HepG2 (cell line): Measurements from ENCODE around the gene TOMM22. TPM values are rescaled to one million over a fixed set of nuclear protein-coding genes. Genes with fewer than 3 reads are reported as not detected.

Source experiments
- ELF1 ChIP-seq: sonication (generic); formaldehyde crosslinking; IDR thresholded peaks from 2 replicates; pipeline ENCODE4 v1.4.0; 2020; ENCODE audit warnings: missing genetic modification reagents
- FOXM1 ChIP-seq: sonication (generic); formaldehyde crosslinking; IDR thresholded peaks from 2 replicates; pipeline ENCODE4 v1.5.0; 2020; ENCODE audit warnings: missing genetic modification reagents
- HOXA5 ChIP-seq: sonication (generic); formaldehyde crosslinking; IDR thresholded peaks from 2 replicates; pipeline ENCODE4 v1.4.0; 2020; ENCODE audit warnings: missing genetic modification reagents
- MTA3 ChIP-seq: sonication (generic); formaldehyde crosslinking; IDR thresholded peaks from 2 replicates; pipeline ENCODE4 v1.4.0; 2020; ENCODE audit warnings: missing genetic modification reagents
- PHF20 ChIP-seq: sonication (generic); formaldehyde crosslinking; IDR thresholded peaks from 2 replicates; pipeline ENCODE4 v1.5.0; 2020; ENCODE audit warnings: mild to moderate bottlenecking, missing genetic modification reagents
- POLR2AphosphoS5 ChIP-seq: IDR thresholded peaks from 2 replicates; pipeline ENCODE4 v1.6.1; 2012; ENCODE audit warnings: low read depth, low read length
- PRPF4 ChIP-seq: fragments of 200-400 bp; formaldehyde crosslinking; IDR thresholded peaks from 2 replicates; pipeline ENCODE4 v1.6.1; 2016; ENCODE audit warnings: low read length, low read depth; ENCODE audit not compliant: poor library complexity, severe bottlenecking
- RCOR2 ChIP-seq: IDR thresholded peaks from 2 replicates; pipeline ENCODE4 v1.6.1; 2016; ENCODE audit warnings: missing biosample characterization, missing genetic modification reagents
- RFXAP ChIP-seq: sonication (generic); formaldehyde crosslinking; IDR thresholded peaks from 2 replicates; pipeline ENCODE4 v1.4.0; 2020; ENCODE audit warnings: missing genetic modification reagents, borderline replicate concordance
- RXRA ChIP-seq: sonication (generic); formaldehyde crosslinking; IDR thresholded peaks from 2 replicates; pipeline ENCODE4 v1.5.1; 2020; ENCODE audit warnings: missing genetic modification reagents
- SRF ChIP-seq: IDR thresholded peaks from 2 replicates; pipeline ENCODE4 v1.6.1; 2011; ENCODE audit warnings: mild to moderate bottlenecking, low read depth, low read length, moderate library complexity
- SYNCRIP ChIP-seq: fragments of 200-400 bp; formaldehyde crosslinking; IDR thresholded peaks from 2 replicates; pipeline ENCODE4 v1.6.1; 2018; ENCODE audit warnings: mild to moderate bottlenecking, low read depth, low read length; ENCODE audit not compliant: insufficient read depth
- TFE3 ChIP-seq: IDR thresholded peaks from 2 replicates; pipeline ENCODE4 v1.6.1; 2016
- THRA ChIP-seq: sonication (generic); formaldehyde crosslinking; IDR thresholded peaks from 2 replicates; pipeline ENCODE4 v1.4.0; 2020; ENCODE audit warnings: missing genetic modification reagents, borderline replicate concordance
- TSC22D2 ChIP-seq: sonication (generic); formaldehyde crosslinking; IDR thresholded peaks from 2 replicates; pipeline ENCODE4 v1.5.1; 2020; ENCODE audit warnings: missing genetic modification reagents, mild to moderate bottlenecking, borderline replicate concordance
- ZBTB20 ChIP-seq: sonication (generic); formaldehyde crosslinking; IDR thresholded peaks from 2 replicates; pipeline ENCODE4 v1.8.1; 2023; ENCODE audit warnings: missing genetic modification reagents, low read depth, mild to moderate bottlenecking, borderline replicate concordance
- ZFP37 ChIP-seq: sonication (generic); formaldehyde crosslinking; IDR thresholded peaks from 2 replicates; pipeline ENCODE4 v1.4.0; 2020; ENCODE audit warnings: missing genetic modification reagents, borderline replicate concordance
- ZGPAT ChIP-seq: IDR thresholded peaks from 2 replicates; pipeline ENCODE4 v1.6.1; 2016; ENCODE audit warnings: mild to moderate bottlenecking
- ZNF331 ChIP-seq: sonication (generic); formaldehyde crosslinking; IDR thresholded peaks from 2 replicates; pipeline ENCODE4 v1.4.0; 2020; ENCODE audit warnings: missing genetic modification reagents
- ZNF350 ChIP-seq: sonication (generic); formaldehyde crosslinking; IDR thresholded peaks from 2 replicates; pipeline ENCODE4 v1.4.0; 2020; ENCODE audit warnings: mild to moderate bottlenecking, low read depth, missing genetic modification reagents, borderline replicate concordance
- ZNF550 ChIP-seq: sonication (generic); formaldehyde crosslinking; IDR thresholded peaks from 2 replicates; pipeline ENCODE4 v1.4.0; 2020; ENCODE audit warnings: mild to moderate bottlenecking, missing genetic modification reagents, borderline replicate concordance
- ZNF790 ChIP-seq: sonication (generic); formaldehyde crosslinking; IDR thresholded peaks from 2 replicates; pipeline ENCODE4 v1.8.0; 2022; ENCODE audit warnings: missing genetic modification reagents, mild to moderate bottlenecking, borderline replicate concordance
- ZSCAN29 ChIP-seq: sonication (generic); formaldehyde crosslinking; conservative IDR thresholded peaks from 2 replicates; pipeline ENCODE4 v1.4.0; 2020; ENCODE audit warnings: mild to moderate bottlenecking, missing genetic modification reagents
- polyA plus RNA-seq, 8 experiments: library from polyadenylated mRNA; depleted of rRNA in 3 of 8; stranded (reverse) in 7 of 8; unstranded in 1 of 8; fragments of >200 nt; fragmentation: Illumina TruSeq in 4 of 8; extraction: Trizol in 4 of 8; gene quantifications; 2 replicates each; pipeline versions ENCODE4 v1.2.1 to v1.2.3, GENCODE V29; 2011 to 2016; ENCODE audit warnings: low read depth in 4 of 8, missing spikeins in 1 of 8, mixed read lengths in 1 of 8; ENCODE audit not compliant: insufficient read depth in 1 of 8
- total RNA-seq, 5 experiments: library from RNA; depleted of rRNA; stranded (reverse); fragments of >200 nt; fragmentation: Illumina TruSeq; extraction: Trizol; gene quantifications; 2 replicates each; pipeline ENCODE4 v1.2.3, GENCODE V29; 2016; ENCODE audit warnings: low read depth in 1 of 5
- TF ChIP-seq, protein P1 (sequence below): sonication (generic); formaldehyde crosslinking; IDR thresholded peaks from 2 replicates; pipeline ENCODE4 v1.5.1; 2020; ENCODE audit warnings: missing genetic modification reagents, mild to moderate bottlenecking, borderline replicate concordance

Gene TOMM22
- total and polyA plus RNA-seq, 2 of the 13 experiments (the other 11 are each of a cell fraction or from before 2014, with no cell fraction given) = 46.9 to 118 TPM

DNA sequence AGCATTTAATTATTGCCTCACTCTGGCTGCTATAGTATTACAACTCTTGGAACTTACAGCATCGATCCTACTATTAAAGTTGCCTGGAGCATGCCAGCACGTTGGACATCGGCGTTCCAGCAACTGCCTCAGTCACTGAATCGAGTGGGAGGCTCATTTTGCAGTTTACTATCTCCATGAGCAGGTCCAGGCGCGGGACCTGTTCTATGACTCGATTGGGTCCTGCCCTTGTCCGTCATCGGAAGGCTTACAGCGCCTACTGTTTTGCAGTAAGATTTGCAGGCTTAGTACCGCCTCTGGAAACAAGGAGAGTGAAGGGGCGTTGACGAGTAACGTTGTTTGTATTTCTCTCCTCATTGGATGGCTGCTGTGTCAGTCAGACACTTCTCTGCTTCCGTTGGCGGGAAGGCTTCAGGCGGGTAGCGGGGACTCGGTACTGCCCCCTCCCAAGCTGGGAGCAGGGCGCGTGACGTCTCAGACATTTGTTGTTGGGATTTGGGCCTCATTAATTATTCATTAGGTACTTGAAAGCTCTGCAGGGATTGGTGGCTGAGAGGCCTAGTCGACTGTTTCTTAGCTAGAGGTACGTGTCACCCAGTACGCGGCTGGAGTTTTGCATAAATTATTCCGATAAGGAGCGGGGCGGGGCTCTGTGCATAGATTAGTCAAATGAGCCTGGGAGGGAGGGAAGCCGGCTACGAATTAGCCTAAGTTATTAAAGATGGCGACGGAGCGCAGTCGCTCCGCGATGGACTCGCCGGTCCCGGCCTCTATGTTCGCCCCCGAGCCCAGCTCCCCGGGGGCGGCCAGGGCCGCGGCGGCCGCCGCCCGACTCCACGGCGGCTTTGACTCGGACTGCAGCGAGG lies 23.7 kb downstream of the TOMM22 start, which contains the start of gene GTPBP1 (continued):
- TF ChIP-seq TSC22D2 (no peak), ZNF331 (CRISPR knock-in tag) (0 out of 2 replicates have a peak, but pooled peaks have one; percentile 16), ZGPAT (CRISPR knock-in tag) (no peak; the same call in none of the 2 replicates), ZNF350 (CRISPR knock-in tag) (peak; percentile 52; the same call in 1 of the 2 replicates), MTA3 (CRISPR knock-in tag) (no peak), THRA (CRISPR knock-in tag) (no peak), PHF20 (CRISPR knock-in tag) (no peak), POLR2AphosphoS5 (peak; percentile 86), ZSCAN29 (no peak), ZNF550 (CRISPR knock-in tag) (no peak), TFE3 (peak; percentile 72; the same call in 1 of the 2 replicates), ZFP37 (CRISPR knock-in tag) (no peak), RCOR2 (CRISPR knock-in tag) (no peak), ZNF790 (CRISPR knock-in tag) (no peak), RXRA (CRISPR knock-in tag) (no peak), SYNCRIP (no peak), ZBTB20 (CRISPR knock-in tag) (no peak), RFXAP (CRISPR knock-in tag) (peak; percentile 94), ELF1 (CRISPR knock-in tag) (peak; percentile 27; the same call in 1 of the 2 replicates), FOXM1 (CRISPR knock-in tag) (no peak), SRF (peak; percentile 64; the same call in 1 of the 2 replicates), PRPF4 (no peak), HOXA5 (CRISPR knock-in tag) (no peak)
- TF ChIP-seq, protein P1, sequence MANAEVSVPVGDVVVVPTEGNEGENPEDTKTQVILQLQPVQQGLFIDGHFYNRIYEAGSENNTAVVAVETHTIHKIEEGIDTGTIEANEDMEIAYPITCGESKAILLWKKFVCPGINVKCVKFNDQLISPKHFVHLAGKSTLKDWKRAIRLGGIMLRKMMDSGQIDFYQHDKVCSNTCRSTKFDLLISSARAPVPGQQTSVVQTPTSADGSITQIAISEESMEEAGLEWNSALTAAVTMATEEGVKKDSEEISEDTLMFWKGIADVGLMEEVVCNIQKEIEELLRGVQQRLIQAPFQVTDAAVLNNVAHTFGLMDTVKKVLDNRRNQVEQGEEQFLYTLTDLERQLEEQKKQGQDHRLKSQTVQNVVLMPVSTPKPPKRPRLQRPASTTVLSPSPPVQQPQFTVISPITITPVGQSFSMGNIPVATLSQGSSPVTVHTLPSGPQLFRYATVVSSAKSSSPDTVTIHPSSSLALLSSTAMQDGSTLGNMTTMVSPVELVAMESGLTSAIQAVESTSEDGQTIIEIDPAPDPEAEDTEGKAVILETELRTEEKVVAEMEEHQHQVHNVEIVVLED (CRISPR knock-in tag) = no peak
